Spinal cord (tissue), 10 donors: Measurements from ENCODE around the gene WBP4. TPM values are rescaled to one million over a fixed set of nuclear protein-coding genes. Genes with fewer than 3 reads are reported as not detected.
"Not testable (repeated sequence)": the region's sequence is repeated elsewhere in the genome, so short reads cannot be mapped to it uniquely, and the experiment has no call there.

Experiments used
- DNase-seq, 6 donors: peaks; one replicate each; pipeline versions ENCODE4 v3.0.0 to v3.0.0-alpha.2; 2013 to 2015; ENCODE audit warnings: low spot score in 6 of 6, low read depth in 4 of 6
- H3K27ac ChIP-seq: one replicate; pipeline ENCODE4 v1.5.1; 2013; ENCODE audit warnings: low read depth, low read length, control low read depth
- H3K27me3 ChIP-seq: one replicate; pipeline ENCODE4 v1.6.1; 2013; ENCODE audit warnings: low read length; ENCODE audit not compliant: control insufficient read depth, insufficient read depth
- H3K36me3 ChIP-seq: one replicate; pipeline ENCODE4 v1.6.1; 2013; ENCODE audit warnings: low read length; ENCODE audit not compliant: control insufficient read depth, insufficient read depth
- H3K4me1 ChIP-seq: one replicate; pipeline ENCODE4 v1.6.1; 2013; ENCODE audit warnings: low read length; ENCODE audit not compliant: control insufficient read depth, insufficient read depth
- H3K4me3 ChIP-seq: one replicate; pipeline ENCODE4 v1.5.1; 2013; ENCODE audit warnings: low read depth, low read length, control low read depth
- H3K9me3 ChIP-seq: one replicate; pipeline ENCODE4 v1.6.1; 2013; ENCODE audit warnings: low read length; ENCODE audit not compliant: control insufficient read depth, insufficient read depth
- WGBS: methylation state at CpG from one replicate; pipeline ENCODE4 v1.1.5; 2013; ENCODE audit warnings: missing lambda C conversion rate; ENCODE audit not compliant: insufficient coverage; 5-methylcytosine and 5-hydroxymethylcytosine counted together
- polyA plus RNA-seq, 2 donors: library from polyadenylated mRNA; unstranded; fragments of 120-200 nt; gene quantifications; one replicate each; pipeline ENCODE4 v1.2.1, GENCODE V29; 2013; ENCODE audit not compliant: insufficient read length in 2 of 2
- total RNA-seq, 2 donors: library from RNA; depleted of rRNA in 1 of 2; stranded (reverse); fragments of 120-200 nt in 1 of 2; fragments of >200 nt in 1 of 2; gene quantifications; one replicate each; pipeline versions ENCODE4 v1.2.3 to v1.2.4, GENCODE V29; 2013 to 2014
- donor health status: healthy.

Gene WBP4
- total and polyA plus RNA-seq, 4 donors = 15.4 to 24.1 (median 17.9) TPM

DNA sequence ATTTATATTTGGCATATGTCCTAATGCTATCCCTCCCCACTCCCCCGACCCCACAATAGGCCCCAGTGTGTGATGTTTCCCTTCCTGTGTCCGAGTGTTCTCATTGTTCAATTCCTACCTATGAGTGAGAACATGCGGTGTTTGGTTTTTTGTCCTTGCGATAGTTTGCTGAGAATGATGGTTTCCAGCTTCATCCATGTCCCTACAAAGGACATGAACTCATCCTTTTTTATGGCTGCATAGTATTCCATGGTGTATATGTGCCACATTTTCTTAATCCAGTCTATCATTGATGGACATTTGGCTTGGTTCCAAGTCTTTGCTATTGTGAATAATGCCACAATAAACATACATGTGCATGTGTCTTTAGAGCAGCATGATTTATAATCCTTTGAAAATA, 18.9 kb upstream of the WBP4 start:
- no CpG with 5 or more reads among the region's 4 CpGs for WGBS
- not testable (repeated sequence) for H3K4me1 ChIP-seq, H3K36me3 ChIP-seq

DNA sequence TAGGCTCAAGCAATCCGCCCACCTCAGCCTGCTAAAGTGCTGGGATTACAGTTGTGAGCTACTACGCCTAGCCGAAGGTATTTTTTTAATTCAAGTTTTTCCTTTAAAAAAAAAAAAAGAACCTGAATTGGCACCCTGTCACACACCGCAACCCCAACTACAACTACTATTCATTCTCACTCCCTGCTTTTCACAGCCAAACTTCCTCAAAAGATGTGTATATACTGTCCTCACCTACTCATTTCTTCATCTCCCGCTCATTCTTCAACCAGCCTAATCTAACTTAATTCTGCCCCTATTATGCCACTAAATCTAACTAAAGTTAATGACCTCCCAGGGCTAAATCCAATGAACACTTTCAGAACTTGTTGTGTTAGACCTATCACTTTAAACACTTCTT, 12.7 kb upstream of the WBP4 start:
- 93% methylated on average over 5 of the region's 5 CpGs for WGBS
- DNase-seq = no peak
- no peak overlapping the region for H3K27ac ChIP-seq
- no peak overlapping the region for H3K4me3 ChIP-seq
- H3K27me3 ChIP-seq = no peaks in the 10 kb centered on the region
- no peaks in the 10 kb centered on the region for H3K36me3 ChIP-seq
- no peaks in the 10 kb centered on the region for H3K4me1 ChIP-seq
- no peaks in the 10 kb centered on the region for H3K9me3 ChIP-seq

More for the DNA sequence above, 18.9 kb upstream of the WBP4 start:
- not testable (repeated sequence) for H3K4me3 ChIP-seq, DNase-seq, H3K27me3 ChIP-seq, H3K9me3 ChIP-seq, H3K27ac ChIP-seq

DNA sequence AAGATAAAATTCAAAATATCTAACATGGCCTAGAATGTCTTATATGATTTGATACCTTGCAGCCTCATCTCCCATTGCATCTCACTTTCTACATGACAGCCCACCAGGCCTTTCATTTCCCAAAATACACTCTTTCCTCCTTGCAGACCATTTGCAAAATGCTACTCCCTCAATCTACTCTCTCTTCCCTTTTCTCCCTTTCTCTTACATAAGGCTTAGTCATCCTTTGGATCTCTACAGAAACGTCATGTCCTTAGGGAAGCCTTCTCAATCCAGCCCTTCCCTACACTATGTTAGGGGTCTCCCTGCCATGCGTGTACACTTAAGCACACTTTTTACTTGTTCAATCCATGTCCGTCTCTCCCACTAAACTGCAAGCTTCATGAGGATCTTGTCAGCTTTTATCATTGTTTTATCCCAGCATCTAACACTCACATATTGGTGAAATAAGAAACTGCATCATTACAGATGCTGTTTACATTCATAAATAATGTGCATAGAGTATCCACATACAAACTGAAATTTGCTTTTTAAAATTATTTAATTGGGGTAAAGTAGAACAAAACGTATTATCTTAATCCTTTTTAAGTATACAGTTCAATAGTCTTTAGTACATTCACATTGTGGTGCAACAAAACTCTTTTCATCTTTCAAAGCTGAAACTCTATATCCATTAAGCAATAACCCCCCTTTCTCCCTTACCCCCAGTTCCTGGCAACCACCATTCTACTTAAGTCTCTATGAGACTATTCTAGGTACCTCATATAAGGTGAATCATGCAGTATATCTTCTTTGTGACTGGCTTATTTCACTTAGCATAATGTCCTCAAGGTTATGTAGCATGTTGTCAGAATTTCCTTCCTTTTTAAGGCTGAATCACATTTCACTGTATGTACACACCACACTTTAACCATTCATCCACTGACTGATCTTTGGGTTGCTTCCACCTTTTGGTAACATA, 11.5 kb upstream of the WBP4 start:
- Histone ChIP-seq H3K4me1 (no peaks in the 10 kb centered on the region), H3K27ac (no peak overlapping the region), H3K36me3 (no peaks in the 10 kb centered on the region), H3K9me3 (no peaks in the 10 kb centered on the region), H3K27me3 (no peaks in the 10 kb centered on the region), H3K4me3 (no peak overlapping the region)
- DNase-seq = no peak
- 100% methylated on average over 2 of the region's 4 CpGs for WGBS

- Histone ChIP-seq H3K36me3 (no peaks in the 10 kb centered on the region), H3K4me1 (no peaks in the 10 kb centered on the region), H3K4me3 (no peak overlapping the region), H3K9me3 (no peaks in the 10 kb centered on the region), H3K27me3 (no peaks in the 10 kb centered on the region), H3K27ac (no peak overlapping the region)
- 100% methylated on average over 3 of the region's 3 CpGs for WGBS
- DNase-seq = no peak
Observed at GRCh38 chr13:41052441-41052840, 8.9 kb upstream of the WBP4 start.

GRCh38 chr13:41053384-41053826, 7.9 kb upstream of the WBP4 start:
- no CpG with 5 or more reads among the region's 2 CpGs for WGBS
- Histone ChIP-seq H3K4me1 (no peaks in the 10 kb centered on the region), H3K4me3 (no peak overlapping the region), H3K27ac (no peak overlapping the region), H3K27me3 (no peaks in the 10 kb centered on the region), H3K9me3 (no peaks in the 10 kb centered on the region), H3K36me3 (no peaks in the 10 kb centered on the region)
- no peak for DNase-seq

DNA sequence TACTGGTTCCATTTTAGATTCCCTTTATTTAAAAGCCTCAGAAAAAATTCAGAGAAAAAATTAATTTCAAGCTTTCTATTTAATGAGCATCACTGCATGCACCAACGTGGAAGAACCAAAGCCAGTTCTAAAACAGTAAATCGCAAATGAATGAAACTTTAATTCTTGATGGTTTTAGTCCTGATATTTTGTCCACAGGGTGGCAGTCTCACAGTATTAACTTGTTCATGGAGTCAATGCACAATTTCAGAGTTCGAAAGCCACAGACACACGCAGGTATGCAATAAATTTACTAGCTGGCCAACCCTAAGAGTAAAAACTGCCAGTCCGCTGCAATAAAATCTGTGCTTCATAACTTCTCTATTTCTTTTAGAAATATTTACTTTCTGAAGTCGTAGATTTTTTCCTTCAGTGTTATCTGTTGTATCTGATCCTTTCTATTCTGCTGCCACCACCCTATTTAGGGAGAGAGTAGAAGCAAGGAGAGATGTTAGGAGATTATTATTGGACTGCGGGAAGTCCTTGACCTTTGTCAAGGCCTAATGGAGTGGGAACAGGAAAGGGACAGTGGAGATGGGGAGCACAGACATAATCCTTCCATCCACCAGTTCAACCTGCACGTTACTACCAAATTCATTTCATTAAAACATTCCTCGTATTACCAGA, 7.0 kb upstream of the WBP4 start:
- H3K4me3 ChIP-seq = no peak overlapping the region
- WGBS = 56% methylated on average over 4 of the region's 9 CpGs
- peak in 3 of 6 donors; percentile 23 to 76 (median 65) for DNase-seq
- no peaks in the 10 kb centered on the region for H3K36me3 ChIP-seq
- peaks cover 5% of the 10 kb centered on the region for H3K4me1 ChIP-seq
- no peaks in the 10 kb centered on the region for H3K27me3 ChIP-seq
- H3K9me3 ChIP-seq = no peaks in the 10 kb centered on the region
- H3K27ac ChIP-seq = no peak overlapping the region

- Histone ChIP-seq H3K9me3 (no peaks in the 10 kb centered on the region), H3K4me1 (peaks cover 5% of the 10 kb centered on the region), H3K36me3 (no peaks in the 10 kb centered on the region), H3K27ac (no peak overlapping the region), H3K4me3 (no peak overlapping the region), H3K27me3 (no peaks in the 10 kb centered on the region)
- 85% methylated on average over 4 of the region's 5 CpGs for WGBS
- no peak for DNase-seq
Observed at GRCh38 chr13:41054919-41055619, 6.2 kb upstream of the WBP4 start.

DNA sequence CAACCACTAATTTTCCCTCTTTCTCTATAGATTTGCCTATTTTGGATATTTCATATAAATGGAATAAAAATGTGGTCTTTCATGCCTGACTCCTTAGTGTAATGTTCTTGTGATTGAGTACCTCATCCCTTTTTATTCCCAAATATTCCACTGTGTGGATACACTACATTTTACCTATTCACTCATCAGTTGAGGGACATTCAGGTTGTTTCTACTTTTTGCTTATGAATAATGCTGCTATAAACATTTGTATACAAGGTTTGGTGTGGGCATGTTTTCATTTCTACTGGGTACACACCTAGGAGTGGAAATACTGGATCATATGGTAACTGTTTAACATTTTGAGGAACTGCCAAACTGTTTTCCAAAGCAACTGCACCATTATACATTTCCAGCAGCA, 5.1 kb upstream of the WBP4 start:
- H3K4me3 ChIP-seq = no peak overlapping the region
- no peaks in the 10 kb centered on the region for H3K9me3 ChIP-seq
- H3K27ac ChIP-seq = no peak overlapping the region
- no peaks in the 10 kb centered on the region for H3K27me3 ChIP-seq
- peaks cover 5% of the 10 kb centered on the region for H3K4me1 ChIP-seq
- DNase-seq = no peak
- H3K36me3 ChIP-seq = no peaks in the 10 kb centered on the region

DNA sequence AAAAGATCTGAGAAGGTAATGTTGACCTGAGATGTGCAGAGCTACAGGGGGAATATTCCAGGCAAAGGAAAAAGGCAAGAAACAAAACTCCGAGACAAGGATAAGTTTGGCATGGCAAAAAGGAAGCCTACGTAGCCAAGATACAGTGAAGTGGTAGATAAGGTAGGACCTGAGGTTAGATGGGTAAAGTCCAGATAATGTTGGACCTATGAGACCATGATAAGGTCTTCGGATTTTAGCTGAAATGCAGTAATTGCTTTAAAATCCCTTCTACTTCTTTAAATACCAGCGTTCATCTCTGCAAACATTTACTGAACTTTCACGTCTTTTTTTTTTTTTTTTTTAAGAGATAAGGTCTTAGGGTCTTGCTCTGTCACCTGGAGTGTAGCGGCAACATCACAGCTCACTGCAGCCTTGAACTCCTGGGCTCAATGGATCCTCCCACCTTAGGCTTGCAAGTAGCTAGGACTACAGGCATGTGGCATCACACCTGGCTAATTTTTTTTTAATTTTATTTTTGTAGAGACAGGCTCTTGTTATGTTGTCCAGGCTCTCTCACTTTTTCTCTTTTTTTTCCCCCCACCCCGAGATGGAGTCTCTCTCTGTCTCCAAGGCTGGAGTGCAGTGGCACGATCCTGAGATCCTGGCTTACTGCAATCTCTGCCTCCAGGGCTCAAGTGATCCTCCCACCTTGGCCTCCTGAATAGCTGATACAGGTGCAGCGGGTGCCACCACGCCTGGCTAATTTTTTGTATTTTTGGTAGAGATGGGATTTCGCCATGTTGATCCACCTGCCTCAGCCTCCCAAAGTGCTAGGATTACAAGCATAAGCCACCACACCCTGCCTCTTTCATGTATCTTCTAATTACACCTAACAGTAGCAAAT, 4.2 kb upstream of the WBP4 start:
- Histone ChIP-seq H3K4me3 (no peak overlapping the region), H3K27me3 (no peaks in the 10 kb centered on the region), H3K9me3 (no peaks in the 10 kb centered on the region), H3K27ac (no peak overlapping the region), H3K4me1 (peaks cover 5% of the 10 kb centered on the region), H3K36me3 (no peaks in the 10 kb centered on the region)
- no peak for DNase-seq
- WGBS = 96% methylated on average over 4 of the region's 11 CpGs
